Stimulated activated CD8-positive, alpha-beta memory T cell treated with anti-CD3 and anti-CD28 coated beads, Interleukin-12 subunit alpha, Interleukin-12 subunit beta, amount 100 ng/mL, for 24 hours (primary cell): Measurements from ENCODE around the gene IGF2BP2.
A peak's percentile ranks its signal among the peaks of the same experiment; 100 is the strongest.
"Not testable (repeated sequence)": the region's sequence is repeated elsewhere in the genome, so short reads cannot be mapped to it uniquely, and the experiment has no call there.

Experiments
- DNase-seq: peaks from one replicate; pipeline ENCODE4 v3.0.0-alpha.2; 2020; ENCODE audit errors: extremely low read depth

Gene IGF2BP2

DNA sequence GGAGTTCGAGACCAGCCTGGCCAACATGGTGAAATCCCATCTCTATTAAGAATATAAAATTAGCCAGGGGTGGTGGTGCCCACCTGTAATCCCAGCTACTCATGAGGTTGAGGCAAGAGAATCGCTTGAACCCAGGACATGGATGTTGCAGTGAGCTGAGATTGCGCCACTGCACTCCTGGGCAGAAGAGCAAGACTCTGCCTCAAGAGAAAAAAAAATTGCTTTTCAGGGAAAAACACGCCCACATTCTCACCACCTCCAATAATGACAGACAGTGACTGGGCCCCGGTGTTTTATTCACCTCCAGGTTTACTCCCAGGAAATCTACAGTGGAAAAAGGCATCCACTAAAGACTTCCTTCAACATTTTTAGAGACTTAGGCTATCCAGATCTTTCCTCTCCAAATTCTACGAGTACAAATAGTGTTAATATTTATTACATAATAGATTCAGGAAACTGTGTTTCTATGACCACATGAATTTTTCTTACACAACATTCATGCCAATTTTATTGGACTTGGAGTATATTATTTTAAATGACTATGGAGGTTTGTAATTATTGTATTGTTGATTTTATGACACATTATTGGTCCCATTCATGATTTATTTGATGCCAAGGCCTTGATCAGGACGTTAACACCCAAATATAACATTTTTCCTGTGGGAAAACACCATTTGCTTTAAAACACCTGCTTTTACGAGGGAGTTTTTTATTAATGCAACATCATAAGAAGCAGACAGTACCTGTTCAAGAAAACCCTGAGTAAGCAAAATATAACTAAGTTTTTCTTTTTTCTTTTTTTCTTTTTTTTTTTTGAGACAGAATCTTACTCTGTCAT, 26.6 kb downstream of the IGF2BP2 start:
- no peak for DNase-seq

DNA sequence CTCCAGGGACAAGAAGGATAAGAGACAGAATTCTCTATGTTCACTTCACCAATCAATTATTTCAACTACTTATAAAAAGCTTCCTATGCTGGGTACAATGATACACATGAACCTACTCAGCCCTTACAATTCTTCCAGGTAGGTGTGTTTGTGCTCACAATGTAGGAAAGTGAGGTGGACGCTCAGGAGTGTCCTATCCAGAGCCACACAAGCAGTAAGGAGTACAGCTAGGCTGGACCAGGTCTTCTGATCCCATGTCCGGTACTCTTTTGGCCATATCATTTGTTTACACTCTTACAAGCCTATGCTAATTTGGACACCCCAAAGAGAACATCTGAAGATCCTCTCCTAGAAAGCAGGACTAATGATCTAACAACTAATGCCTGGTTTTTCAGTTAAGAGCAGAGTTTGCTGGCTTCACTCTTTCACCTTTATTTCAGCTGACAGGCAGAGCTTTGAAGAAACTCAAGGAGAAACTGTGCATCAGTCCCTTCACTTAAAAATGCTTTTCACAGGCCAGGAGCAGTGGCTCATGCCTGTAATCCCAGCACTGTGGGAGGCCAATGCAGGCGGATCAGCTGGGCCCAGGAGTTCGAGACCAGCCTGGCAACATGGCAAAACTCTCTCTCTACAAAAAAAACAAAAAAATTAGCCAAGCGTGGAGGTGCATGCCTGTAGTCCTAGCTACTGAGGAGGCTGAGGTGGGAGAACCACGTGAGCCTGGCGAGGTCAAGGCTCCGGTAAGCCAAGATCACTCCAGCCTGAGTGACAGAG, 27.5 kb downstream of the IGF2BP2 start:
- DNase-seq, result no peak

DNA sequence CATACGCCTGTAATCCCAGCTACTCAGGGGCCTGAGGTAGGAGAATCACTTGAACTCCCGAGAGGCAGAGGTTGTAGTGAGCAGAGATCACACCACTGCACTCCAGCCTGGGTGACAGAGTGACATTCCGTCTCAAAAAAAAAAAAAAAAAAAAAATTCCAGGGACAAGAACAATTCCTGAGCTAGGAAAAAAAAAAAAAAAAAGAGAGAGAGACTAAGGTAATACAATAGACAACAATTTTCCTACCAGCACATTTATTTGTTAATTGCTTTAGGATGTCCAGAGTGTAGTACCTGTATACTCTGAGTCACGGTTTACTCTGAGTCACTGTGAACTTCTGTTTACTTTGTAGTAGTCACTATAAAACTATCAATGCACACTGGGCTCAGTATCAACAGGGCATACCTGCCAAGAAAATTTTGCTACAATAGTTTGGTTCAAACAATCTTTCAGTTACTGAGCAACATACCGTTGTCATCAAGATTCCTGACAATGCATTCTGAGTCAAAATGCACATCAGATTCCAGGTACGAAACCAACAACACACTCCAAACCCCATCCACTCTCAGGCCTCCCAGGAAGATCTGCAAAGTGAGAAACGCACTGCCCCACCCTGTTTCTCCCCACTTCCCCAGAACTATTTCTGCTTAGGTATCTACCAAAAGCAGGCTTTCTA, 28.3 kb downstream of the IGF2BP2 start:
- DNase-seq, result no peak

DNA sequence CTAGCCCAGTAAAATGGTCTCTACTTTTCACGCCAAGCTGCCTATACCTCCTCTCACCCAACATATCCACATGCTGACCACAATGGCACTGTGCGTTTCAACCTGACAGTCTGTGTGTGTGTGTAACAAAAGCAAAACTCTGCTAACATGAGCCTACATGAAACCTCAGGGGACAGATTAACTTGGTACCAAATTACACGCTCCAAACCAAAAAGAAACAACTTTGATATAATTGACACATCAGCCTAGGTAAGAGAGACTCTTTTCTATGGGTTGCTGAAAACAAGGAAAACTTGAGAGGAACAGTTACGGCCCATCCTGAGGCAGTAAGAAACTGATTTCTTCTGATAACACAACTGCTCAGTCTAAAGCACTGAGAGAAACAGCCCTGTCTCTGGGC, 31.5 kb downstream of the IGF2BP2 start:
- no peak for DNase-seq

DNA sequence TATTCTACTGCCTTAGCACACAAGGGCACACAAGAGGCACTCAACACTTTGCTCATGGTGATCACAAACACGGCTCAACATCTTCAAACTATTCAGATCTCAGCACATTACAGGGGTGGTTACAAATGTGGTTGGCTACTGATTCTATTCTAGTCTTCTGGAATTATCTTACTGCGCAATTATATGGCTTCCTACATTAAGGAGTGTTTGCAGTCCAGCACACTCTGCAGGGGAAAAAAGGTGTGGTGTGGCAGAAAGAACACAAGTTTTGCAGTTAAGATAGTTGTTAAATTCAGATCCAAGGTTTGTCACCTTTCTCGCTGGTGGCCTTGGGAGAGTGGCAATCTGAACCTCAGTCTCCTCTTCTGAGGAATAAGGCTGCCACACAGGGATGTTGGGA, 31.9 kb downstream of the IGF2BP2 start:
- no peak for DNase-seq

DNA sequence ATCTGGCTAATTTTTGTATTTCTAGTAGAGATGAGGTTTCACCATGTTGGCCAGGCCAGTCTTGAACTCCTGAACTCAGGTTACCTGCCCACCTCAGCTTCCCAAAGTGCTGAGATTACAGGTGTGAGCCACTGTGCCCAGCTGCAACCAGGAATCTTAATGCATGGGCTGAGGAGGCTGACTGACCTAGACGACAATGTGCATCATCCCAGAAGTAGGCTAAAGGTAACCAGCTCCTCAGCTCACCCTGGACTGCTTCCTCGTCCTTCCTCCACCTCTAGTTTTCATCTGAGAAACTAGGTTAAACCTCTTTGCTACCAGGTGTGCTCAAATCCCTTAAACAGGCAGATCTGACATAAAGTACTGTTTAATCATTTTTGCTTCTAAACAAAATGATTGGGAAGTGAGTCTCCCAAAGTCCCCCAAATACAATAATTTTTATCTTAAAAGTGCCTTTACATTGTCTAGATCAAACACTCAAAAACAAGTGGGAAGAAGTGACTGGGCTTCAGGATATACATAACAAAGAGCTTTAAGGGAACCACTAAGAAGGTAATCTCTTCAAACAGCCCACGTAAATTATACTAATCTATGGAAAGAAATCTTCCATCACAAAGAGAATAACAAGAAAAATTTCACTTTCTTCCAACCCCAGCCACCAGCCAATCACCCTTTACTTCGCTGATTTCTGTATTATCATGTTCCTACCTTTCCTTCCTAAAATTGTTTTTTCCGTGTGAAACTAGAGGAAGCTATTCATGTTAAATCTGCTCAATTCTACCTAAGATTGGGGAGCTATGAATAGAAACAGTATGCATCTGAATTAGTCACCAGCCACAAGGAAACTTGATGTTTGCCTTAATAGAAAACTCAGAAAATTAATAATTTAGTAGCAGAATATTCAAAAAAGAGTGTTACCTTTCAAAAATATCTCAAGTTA, 34.7 kb downstream of the IGF2BP2 start:
- no peak for DNase-seq

DNA sequence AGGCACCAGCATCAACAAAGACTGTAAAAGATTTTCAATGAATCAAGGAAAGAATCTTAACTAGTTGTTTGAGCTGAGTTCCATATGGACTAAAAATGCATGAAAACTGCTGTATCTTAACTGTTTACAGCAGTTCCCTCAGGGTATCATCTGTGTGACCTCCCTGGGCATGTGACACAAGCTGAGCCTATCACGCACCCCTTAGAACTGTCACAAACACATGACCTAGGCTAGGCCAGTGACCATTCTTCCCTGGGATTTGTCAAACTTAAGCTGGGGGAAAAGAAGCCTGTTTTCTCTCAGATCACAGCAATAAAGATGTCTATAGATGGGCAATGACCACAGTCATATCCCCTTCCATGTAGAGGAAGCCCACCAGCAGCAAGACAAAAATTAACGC, 35.7 kb downstream of the IGF2BP2 start:
- DNase-seq, result no peak

DNA sequence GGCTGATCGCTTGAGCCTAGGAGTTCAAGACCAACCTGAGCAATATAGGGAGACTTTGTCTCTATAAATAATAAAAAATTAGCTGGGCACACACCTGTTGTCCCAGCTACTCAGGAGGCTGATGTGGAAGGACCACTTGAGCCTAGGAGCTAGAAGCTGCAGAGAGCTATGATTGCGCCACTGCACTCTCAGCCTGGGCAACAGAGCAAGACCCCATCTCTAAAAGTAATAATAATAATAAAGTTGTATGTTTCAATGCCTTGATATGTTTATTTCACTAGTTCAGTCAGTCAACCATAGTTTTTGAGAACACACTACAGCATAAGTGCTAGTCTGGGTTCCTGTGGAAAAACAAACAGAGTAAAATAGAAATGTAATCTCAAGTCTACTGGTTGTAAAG, 36.5 kb downstream of the IGF2BP2 start:
- no peak for DNase-seq

DNA sequence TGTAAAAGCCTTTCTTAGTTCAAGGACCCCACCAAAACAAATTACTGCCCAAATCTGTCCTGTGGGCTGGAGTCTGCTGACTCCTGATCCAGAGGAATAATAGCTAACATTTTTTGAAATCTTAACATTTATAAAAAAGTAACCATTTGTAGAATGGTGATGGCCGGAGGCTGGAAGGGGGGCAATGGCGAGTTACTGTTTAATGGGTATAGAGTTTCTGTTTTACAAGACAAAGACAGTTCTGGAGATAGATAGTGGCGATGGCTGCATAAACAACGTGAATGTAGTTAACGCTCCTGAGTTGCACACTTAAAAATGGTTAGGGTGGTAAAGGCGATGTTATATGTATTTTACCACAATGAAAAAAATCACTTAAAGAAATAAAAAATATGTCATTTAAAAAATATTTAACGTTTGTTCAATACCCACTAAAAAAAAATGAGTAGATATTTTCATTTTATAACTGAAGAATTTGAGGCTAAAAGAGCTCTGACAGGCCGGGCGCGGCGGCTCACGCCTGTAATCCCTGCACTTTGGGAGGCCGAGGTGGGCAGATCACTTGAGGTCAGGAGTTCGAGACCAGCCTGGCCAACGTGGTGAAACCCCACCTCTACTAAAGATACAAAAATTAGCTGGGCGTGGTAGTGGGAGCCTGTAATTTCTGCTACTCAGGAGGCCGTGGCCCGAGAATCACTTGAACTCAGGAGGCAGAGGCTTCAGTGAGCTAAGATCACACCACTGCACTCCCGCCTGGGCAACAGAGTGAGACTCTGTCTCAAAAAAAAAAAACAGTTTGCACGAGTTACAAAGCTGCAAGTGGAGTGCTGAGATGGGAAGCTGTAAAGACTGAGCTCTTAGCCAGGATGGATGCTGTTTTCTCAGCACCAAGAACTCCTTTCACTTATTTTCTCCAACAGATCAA, 37.6 kb downstream of the IGF2BP2 start:
- no peak for DNase-seq

DNA sequence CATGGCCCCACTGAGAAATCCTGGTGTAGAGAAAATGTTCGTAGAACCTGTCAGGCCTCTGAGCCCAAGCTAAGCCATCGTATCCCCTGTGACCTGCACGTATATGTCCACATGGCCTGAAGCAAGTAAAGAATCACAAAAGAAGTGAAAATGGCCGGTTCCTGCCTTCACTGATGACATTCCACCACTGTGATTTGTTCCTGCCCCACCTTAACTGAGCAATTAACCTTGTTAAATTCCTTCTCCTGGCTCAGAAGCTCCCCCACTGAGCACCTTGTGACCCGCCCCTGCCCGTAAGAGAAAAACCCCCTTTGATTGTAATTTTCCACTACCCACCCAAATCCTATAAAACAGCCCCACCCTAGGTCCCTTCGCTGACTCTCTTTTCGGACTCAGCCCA, 38.6 kb downstream of the IGF2BP2 start:
- not testable (repeated sequence) for DNase-seq

DNA sequence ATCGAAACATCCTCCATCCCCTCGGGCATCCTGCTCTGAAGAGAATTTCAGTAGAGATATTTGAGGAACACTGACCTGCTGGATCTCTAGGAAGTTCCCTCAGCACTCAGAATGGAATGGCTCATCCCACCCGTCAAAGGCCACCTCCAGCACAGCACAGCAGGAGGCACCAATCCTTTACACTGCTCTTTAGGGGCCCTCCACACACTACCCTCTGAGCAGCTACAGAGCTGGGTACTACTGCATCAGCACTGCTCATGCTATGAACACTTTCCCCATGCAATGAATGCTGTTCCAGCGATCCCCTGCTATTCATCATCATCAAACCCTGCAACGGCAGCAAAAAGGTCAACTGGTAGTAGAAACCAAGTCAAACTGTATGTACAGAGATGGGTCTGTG, 40.5 kb downstream of the IGF2BP2 start:
- DNase-seq, result no peak

DNA sequence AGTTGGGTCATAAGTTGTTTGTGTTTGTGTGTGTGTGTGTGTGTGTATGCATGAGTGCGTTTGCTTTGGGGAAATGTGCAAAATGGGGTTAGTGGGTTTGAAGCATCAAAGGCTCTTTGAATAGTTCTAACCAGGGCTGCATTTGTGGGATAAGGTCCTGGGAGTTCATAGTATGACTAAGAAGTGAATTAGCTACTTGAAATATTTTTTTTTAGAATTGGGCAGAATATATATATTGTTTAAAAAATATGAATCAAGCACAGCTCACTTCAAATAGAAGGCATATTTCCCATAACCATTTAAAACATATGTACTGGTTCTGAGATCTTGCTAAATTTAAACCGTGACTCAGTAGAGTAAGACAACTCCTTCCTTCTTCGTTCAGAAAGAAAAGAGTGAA, 43.1 kb downstream of the IGF2BP2 start:
- DNase-seq, result no peak

DNA sequence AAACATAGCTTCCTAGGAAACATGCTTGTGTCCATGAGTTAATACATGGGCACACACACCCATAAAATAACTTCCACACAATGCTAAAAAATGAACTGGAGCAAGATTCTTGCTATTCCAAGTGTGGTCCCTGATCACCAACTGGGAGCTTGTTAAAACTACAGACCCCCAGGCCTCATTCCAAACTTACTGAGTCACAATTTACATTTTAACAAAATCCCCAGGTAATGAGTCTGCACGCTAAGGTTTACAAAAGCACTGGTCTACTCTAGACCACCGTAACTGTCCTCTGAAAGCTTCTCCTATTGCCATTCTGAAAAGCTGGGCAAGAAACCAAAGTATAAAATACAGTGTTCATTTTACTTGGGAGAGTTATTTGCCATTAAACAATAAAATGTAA, 45.4 kb downstream of the IGF2BP2 start:
- no peak for DNase-seq

DNA sequence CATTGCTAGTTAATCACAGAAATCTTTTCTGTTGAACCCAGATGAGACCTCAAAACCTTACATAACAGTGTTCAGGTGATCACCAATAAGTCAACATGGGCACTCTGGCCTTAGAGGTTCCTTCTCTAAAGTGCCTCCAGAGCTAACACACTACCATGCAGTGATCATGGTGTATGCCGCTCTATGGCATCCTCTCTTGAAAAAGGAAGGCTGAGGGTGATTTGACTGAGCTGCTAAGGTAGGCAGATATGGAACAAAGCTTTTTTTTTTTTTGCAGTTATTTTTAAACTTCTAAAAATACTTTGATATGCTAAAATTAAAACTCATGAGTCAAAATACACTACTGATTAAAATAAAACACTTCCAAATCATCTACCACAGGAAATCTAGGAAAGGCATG, 46.0 kb downstream of the IGF2BP2 start:
- DNase-seq, result no peak

DNA sequence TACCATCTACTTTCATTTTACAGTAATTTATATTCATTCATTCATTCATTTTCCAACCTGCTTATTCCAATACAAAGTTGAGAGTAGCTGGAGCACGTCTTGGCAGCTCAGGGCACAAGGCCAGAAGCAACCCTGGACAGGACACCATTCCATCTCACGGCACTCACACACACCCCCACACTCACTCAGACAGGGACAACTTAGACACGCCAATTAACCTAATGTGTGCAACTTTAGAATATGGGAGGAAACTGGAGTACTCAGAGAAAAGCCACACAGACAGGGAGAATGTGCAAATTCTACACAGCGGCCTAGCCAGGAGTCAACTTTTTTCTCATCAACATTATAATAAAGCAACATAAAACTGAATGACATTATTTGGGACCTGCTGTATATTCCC, 46.7 kb downstream of the IGF2BP2 start:
- DNase-seq, result no peak

DNA sequence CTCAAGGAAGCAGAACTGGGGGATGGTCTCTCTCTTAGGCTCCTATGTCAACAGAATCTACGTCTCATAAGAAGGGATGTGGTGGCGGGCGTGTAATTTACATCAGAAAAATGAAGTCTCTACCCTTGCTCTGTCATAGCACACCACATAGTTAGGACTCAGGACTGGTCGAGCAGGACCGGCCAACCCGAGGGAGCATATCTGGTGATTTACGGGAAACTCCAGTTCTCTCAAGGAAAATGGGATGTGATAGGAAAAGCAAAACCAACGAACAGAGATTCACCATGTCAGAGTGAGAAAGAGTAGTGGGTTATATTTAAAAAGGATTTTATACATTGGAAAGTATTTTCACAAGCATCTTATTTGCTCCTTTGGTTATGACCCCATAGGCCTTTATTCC, 54.7 kb downstream of the IGF2BP2 start:
- DNase-seq, result no peak

DNA sequence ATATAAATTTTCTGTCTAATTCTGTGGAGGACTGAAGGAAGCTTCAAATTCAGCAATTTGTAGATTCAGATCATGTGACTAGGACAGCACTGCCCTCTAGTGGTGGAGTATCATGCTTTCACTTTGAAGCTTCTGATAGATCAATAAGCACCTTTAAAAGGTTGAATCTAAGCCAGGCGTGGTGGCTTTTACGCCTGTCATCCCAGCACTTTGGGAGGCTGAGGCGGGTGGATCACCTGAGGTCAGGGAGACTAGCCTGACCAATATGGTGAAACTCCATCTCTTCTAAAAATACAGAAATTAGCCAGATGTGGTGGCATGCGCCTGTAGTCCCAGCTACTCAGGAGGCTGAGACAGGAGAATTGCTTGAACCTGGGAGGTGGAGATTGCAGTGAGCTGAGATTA, 56.3 kb downstream of the IGF2BP2 start:
- DNase-seq, result peak; percentile 9

DNA sequence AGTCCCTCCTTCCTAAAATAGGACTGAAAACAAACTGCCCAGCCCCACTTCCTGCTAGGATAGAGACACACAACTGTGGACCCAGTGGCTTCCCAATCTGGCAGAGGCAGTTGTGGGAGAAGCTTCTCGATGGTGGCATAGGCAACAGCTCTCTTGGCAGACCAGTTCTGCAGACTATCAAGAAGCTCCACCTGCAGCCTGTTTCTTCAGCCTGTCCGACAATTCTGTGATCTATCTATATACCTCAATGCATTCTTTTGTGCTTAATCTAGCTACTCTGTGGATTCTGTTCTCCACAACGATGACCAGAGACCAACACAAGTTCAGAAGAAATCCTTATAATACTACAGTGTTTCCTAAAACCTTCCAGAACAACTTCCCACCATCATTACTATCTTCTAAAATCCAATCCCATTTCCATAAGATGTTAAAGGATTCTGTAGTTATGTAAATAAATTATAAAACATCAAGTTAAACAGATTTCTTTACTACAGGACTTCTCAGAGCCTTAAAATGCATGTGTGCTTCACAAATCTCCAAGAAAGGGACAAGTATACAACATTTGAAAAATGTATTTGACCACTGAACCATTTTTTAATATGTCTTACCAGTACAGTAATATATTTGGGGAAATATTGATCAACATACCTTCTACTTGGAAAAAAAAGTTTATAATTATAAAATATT, 57.7 kb downstream of the IGF2BP2 start:
- no peak for DNase-seq

DNA sequence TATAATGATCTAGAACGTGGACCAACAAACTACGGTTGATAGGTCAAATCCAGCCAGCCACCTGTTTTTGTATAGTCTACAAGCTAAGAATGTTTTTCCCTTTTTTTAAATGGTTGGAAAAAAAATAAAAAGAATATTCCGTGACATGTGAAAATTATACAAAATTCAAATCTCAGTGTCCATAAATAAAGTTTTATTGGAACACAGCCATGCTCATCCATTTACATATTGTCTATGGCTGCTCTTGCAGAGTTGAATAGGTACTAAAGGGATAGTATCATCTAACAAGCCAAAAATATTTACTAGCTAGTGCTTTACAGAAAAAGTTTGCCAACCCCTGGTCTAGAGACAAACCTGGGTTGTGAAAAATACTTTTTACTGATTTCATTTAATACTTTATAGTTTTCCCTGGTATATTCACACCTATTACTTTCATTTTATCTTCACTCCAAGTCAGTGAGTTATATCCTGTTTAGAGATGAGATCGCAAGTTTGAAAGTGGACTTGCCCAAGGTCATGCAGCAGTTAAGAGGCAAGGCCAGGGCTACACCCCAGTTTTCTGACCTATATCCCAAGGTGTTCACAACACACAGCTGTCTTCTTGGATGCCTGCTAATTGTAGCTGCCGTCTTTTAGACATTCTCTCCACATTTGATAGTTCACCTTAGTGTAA, 58.4 kb downstream of the IGF2BP2 start:
- no peak for DNase-seq
